AG04450 (cell line): ENCODE results near the gene NTPCR. TPM values are rescaled to one million over a fixed set of nuclear protein-coding genes. Genes with fewer than 3 reads are reported as not detected.

Source experiments
- CTCF ChIA-PET: fragments of 300-600, 350-600 bp; formaldehyde crosslinking; extraction: SDS; loops from one replicate; lab custom pipeline; 2022; ENCODE audit warnings: antibody characterized with exemption, inconsistent platforms; lab: Charles Lee
- POLR2A ChIA-PET: fragments of 350-600 bp; formaldehyde crosslinking; extraction: SDS; loops from one replicate; lab custom pipeline; 2021; ENCODE audit warnings: antibody characterized with exemption, inconsistent platforms; lab: Yijun Ruan, JAX
- DNase-seq: peaks from one replicate; pipeline ENCODE4 v3.0.0-alpha.2; 2011; ENCODE audit warnings: low read depth, low spot score
- H3K27ac ChIP-seq: one replicate; pipeline ENCODE4 v1.5.1; 2012; ENCODE audit warnings: low read depth, low read length, control low read depth
- H3K27me3 ChIP-seq: one replicate; pipeline ENCODE4 v1.6.0; 2012; ENCODE audit warnings: low read length; ENCODE audit not compliant: control insufficient read depth, insufficient read depth
- H3K4me3 ChIP-seq: 2 replicates; pipeline ENCODE4 v1.5.1; 2011; ENCODE audit warnings: mild to moderate bottlenecking, low read depth, low read length, control low read depth
- H3K9me3 ChIP-seq: 2 replicates; pipeline ENCODE4 v1.5.1; 2012; ENCODE audit warnings: low read length; ENCODE audit not compliant: control insufficient read depth, insufficient read depth
- polyA plus RNA-seq: library from polyadenylated mRNA; depleted of rRNA; stranded (reverse); fragments of >200 nt; gene quantifications from 2 replicates; pipeline ENCODE4 v1.2.3, GENCODE V29; 2011
- TF ChIP-seq, protein P1 (sequence below): IDR thresholded peaks from 2 replicates; pipeline ENCODE4 v1.5.1; 2011; ENCODE audit warnings: low read depth, low read length, control low read depth, inconsistent platforms

NTPCR gene
- polyA plus RNA-seq, 1 experiment, result 59.0 TPM

DNA sequence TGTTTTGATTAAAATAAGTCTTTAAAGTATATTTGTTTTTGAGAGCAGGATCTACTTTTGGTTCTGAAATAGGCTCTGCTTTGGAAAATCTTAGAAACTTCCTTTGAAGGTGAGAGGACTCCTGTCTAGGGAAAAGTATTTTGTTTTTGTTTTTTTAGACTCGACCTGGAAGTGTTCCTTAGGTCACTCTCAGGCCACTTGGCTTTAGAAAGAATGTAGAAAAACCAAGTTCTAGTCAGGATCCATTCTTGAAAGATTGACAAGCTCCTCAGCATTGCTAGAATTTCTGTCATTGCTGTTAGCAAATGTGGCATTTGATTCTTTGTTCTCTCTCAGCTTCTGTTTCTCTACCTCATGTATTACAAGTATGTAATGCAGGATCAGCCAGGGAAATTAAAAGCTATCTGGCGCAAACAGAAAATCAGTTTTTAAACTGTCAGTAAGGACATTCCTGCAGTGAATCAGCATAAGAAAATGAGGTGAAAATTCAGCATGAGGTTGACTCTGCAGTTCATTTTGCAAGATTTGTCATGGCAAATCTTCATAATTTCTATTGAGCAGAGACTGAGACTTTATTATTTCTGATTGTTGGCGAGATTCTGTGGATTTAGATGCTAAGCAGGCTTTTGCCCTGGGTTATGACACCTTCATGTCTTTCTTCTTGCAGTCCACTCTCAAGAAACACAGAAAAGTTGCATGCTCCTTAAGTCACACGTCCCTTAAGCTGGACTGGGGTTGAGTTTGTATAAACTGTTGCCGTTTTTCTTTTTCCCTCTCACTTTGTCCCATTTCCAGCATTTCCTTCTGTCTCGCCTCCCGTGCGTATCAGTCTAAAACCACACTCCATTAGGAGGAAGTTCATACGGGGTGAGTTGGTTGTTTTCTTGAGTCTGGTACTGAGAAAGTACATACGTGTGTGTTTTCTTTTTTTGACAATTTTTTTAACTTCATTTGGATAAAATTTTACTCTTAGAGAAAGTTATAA, 12.6 kb downstream of the NTPCR start:
- H3K27me3 ChIP-seq, result no peaks in the 10 kb centered on the region
- TF ChIP-seq, protein P1, sequence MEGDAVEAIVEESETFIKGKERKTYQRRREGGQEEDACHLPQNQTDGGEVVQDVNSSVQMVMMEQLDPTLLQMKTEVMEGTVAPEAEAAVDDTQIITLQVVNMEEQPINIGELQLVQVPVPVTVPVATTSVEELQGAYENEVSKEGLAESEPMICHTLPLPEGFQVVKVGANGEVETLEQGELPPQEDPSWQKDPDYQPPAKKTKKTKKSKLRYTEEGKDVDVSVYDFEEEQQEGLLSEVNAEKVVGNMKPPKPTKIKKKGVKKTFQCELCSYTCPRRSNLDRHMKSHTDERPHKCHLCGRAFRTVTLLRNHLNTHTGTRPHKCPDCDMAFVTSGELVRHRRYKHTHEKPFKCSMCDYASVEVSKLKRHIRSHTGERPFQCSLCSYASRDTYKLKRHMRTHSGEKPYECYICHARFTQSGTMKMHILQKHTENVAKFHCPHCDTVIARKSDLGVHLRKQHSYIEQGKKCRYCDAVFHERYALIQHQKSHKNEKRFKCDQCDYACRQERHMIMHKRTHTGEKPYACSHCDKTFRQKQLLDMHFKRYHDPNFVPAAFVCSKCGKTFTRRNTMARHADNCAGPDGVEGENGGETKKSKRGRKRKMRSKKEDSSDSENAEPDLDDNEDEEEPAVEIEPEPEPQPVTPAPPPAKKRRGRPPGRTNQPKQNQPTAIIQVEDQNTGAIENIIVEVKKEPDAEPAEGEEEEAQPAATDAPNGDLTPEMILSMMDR, result no peak
- no peak for DNase-seq
- H3K9me3 ChIP-seq, result peaks cover 5% of the 10 kb centered on the region; the same call in 1 of the 2 replicates
- POLR2A ChIA-PET, result interaction anchor here (1.0 kb wide), 1 partner anchor 94 kb away, joined by 4 read pairs; no protein-coding TSS in a partner anchor
- H3K4me3 ChIP-seq, result no peak overlapping the region
- peak overlapping the region; percentile 40 for H3K27ac ChIP-seq
- CTCF ChIA-PET, result interaction anchor here (1.5 kb wide), 1 partner anchor 10 kb away, joined by 5 read pairs; no protein-coding TSS in a partner anchor

DNA sequence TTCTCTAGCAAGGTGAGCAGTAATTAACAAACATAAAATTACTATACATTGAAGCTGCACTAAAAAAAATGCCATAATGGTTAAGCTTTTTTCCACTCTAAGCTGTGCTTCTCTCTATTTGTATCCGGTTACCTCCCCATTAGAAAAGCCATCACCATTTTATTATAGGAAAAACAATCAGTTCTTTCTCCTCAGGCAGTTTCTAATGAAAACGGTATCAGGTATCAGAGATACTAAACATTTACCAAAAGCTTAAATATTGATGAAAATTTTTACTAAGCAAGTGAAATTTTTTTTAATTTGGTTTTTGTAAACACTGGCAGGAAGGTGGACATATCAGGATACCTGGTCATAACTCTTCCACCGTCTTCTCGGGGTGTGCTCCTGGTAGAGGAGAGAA, 14.2 kb downstream of the NTPCR start:
- Histone ChIP-seq H3K27me3 (no peaks in the 10 kb centered on the region), H3K4me3 (no peak overlapping the region), H3K9me3 (no peaks in the 10 kb centered on the region), H3K27ac (no peak overlapping the region)
- TF ChIP-seq, protein P1, result no peak
- no peak for DNase-seq
- CTCF ChIA-PET, result no interaction called here
- POLR2A ChIA-PET, result no interaction called here

DNA sequence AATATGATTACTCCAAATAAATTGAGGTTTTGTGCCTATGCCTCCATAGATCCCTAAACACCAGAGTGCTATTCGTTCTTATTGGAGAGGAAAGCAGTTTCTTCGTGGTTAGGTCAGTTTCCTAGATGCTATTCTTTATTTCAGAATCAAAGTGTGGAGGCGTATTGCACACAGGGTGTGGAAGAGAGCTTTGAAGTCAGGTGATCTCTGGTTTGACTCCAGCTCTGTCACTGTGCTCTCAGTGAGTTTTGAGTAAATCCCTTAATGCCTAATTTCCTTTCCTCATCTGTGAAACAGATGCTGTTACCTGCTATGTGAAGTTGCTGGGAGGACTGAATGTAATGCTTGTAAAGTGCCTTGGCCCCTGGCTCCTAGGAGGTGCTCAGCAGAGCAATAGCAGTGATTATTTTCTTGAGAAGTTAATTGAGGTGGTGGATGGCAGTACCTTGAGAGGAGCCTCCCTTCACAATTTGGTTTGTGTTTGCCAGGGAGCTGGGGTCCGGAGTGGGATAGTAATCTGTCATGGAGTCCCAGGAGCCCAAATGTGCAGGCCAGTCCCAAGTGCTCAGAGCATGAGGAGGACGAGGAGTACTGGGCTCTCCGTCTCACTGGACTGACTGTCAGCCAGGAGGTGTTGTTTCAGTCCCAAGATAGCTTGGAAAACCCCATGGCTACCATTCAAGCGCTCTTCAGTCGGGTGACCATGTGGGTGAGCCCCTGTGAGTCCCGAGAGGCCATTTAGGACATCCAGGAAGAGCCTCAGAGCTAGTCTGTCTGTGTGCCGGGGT, 14.9 kb downstream of the NTPCR start:
- H3K9me3 ChIP-seq, result no peaks in the 10 kb centered on the region
- no peaks in the 10 kb centered on the region for H3K27me3 ChIP-seq
- H3K27ac ChIP-seq, result no peak overlapping the region
- CTCF ChIA-PET, result interaction anchor here (0.5 kb wide), 1 partner anchor 330 kb away, joined by 3 read pairs; no protein-coding TSS in a partner anchor
- POLR2A ChIA-PET, result no interaction called here
- TF ChIP-seq, protein P1, result no peak
- DNase-seq, result no peak
- no peak overlapping the region for H3K4me3 ChIP-seq

DNA sequence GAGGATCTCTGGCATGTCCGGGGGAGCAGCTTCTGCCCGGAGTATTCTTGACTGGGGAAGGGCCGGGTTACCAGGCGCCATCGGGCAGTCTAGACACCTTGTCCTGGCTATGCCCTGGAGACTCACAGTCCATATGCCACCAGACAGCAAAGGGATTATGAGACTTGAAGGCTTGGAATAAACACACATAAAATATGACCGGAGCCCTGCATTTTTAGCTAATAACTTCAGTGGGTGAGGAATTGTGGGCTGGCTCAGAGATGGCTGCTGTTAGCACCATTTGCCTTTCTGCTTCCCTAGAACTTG, 15.5 kb downstream of the NTPCR start:
- CTCF ChIA-PET, result interaction anchor here (0.5 to 1.6 kb wide), 2 partner anchors 329 to 331 kb away, joined by 3 read pairs; no protein-coding TSS in a partner anchor
- Histone ChIP-seq H3K4me3 (no peak overlapping the region), H3K27ac (no peak overlapping the region), H3K9me3 (no peaks in the 10 kb centered on the region), H3K27me3 (no peaks in the 10 kb centered on the region)
- no peak for DNase-seq
- POLR2A ChIA-PET, result no interaction called here
- TF ChIP-seq, protein P1, result no peak
